ENCODE measurements around the gene GLRX5. TPM values are rescaled to one million over a fixed set of nuclear protein-coding genes. Genes with fewer than 3 reads are reported as not detected.
"Not testable (repeated sequence)": the region's sequence is repeated elsewhere in the genome, so short reads cannot be mapped to it uniquely, and the experiment has no call there.

The GLRX5 gene
- total and polyA plus RNA-seq, 10 donors: 18.2 to 48.4 (median 28.2) TPM

- H3K27ac ChIP-seq: no peak overlapping the region
- 32 to 49% (median 42%) methylated on average over 3 of the region's 3 CpGs for WGBS, 5 donors
- H3K4me3 ChIP-seq: no peak overlapping the region
- intact Hi-C loops (cut with DNase I; ENCODE audit: low total_unique reads): no loop called here
- peaks cover 0 to 10% (median 5%) of the 10 kb centered on the region in 6 donors for H3K4me1 ChIP-seq
- TF ChIP-seq POLR2A (IDR thresholded peaks at IDR 0.05) (no peak), POLR2AphosphoS5 (IDR thresholded peaks at IDR 0.05) (no peak), CTCF (IDR thresholded peaks at IDR 0.05 in 8 of 11, conservative IDR thresholded peaks at IDR 0.05 in 3 of 11) (no peak)
- no peaks in the 10 kb centered on the region for H3K36me3 ChIP-seq
- peaks cover 0 to 68% (median 0%) of the 10 kb centered on the region in 7 donors for H3K27me3 ChIP-seq (replicated peaks in 1 of 7)
- DNase-seq: no peak
- H3K9me3 ChIP-seq: no peaks in the 10 kb centered on the region
These were observed 41.1 kb downstream of the GLRX5 start for GRCh38 chr14:95575840-95576473.

- no peak for DNase-seq
- 63 to 70% (median 67%) methylated on average over 12 of the region's 12 CpGs for WGBS, 5 donors
- Histone ChIP-seq H3K4me3 (no peak overlapping the region), H3K36me3 (no peaks in the 10 kb centered on the region), H3K27me3 (replicated peaks in 1 of 7) (peaks cover 0 to 75% (median 0%) of the 10 kb centered on the region in 7 donors), H3K4me1 (peaks cover 0 to 10% (median 5%) of the 10 kb centered on the region in 6 donors), H3K27ac (no peak overlapping the region), H3K9me3 (no peaks in the 10 kb centered on the region)
- intact Hi-C loops (cut with DNase I; ENCODE audit: low total_unique reads): no loop called here
- TF ChIP-seq CTCF (IDR thresholded peaks at IDR 0.05 in 8 of 11, conservative IDR thresholded peaks at IDR 0.05 in 3 of 11): no peak
- TF ChIP-seq POLR2AphosphoS5 (IDR thresholded peaks at IDR 0.05): no peak
- no peak for TF ChIP-seq POLR2A (IDR thresholded peaks at IDR 0.05)
These were observed 42.4 kb downstream of the GLRX5 start for GRCh38 chr14:95577067-95577800.

GRCh38 chr14:95577870-95578269 is 43.0 kb downstream of the GLRX5 start:
- peaks cover 0 to 77% (median 0%) of the 10 kb centered on the region in 7 donors for H3K27me3 ChIP-seq (replicated peaks in 1 of 7)
- intact Hi-C loops (cut with DNase I; ENCODE audit: low total_unique reads): no loop called here
- peaks cover 0 to 10% (median 5%) of the 10 kb centered on the region in 6 donors for H3K4me1 ChIP-seq
- H3K27ac ChIP-seq: no peak overlapping the region
- no peak for DNase-seq
- no peak overlapping the region for H3K4me3 ChIP-seq
- no peaks in the 10 kb centered on the region for H3K9me3 ChIP-seq
- 1 to 12% (median 4%) methylated on average over 3 of the region's 3 CpGs for WGBS, 5 donors
- no peaks in the 10 kb centered on the region for H3K36me3 ChIP-seq
- TF ChIP-seq POLR2AphosphoS5 (IDR thresholded peaks at IDR 0.05) (no peak), CTCF (IDR thresholded peaks at IDR 0.05 in 8 of 11, conservative IDR thresholded peaks at IDR 0.05 in 3 of 11) (no peak), POLR2A (IDR thresholded peaks at IDR 0.05) (no peak)

GRCh38 chr14:95583836-95584617 is 49.2 kb downstream of the GLRX5 start:
- DNase-seq; H3K27ac ChIP-seq; H3K4me3 ChIP-seq; H3K4me1 ChIP-seq; intact Hi-C loops (cut with DNase I; ENCODE audit: low total_unique reads); H3K36me3 ChIP-seq: not testable (repeated sequence)
- H3K27me3 ChIP-seq (replicated peaks in 1 of 7): peaks cover 0 to 58% (median 0%) of the 10 kb centered on the region in 7 donors
- peaks cover 0 to 18% (median 12%) of the 10 kb centered on the region in 8 donors for H3K9me3 ChIP-seq
- WGBS, 5 donors: 76 to 89% (median 81%) methylated on average over 7 to 8 of the region's 8 CpGs

All from spleen (tissue), 11 donors.